Neural progenitor cell (in vitro differentiated cells): ENCODE results near the gene GFM2.

ENCODE experiments used
- EZH2 ChIP-seq: fragments of 200-600 bp; sonication (generic); IDR thresholded peaks from 2 replicates; pipeline ENCODE4 v1.6.1; 2017; ENCODE audit warnings: antibody characterized with exemption, mild to moderate bottlenecking, moderate library complexity
- EZH2phosphoT487 ChIP-seq: fragments of 200-600 bp; sonication (generic); IDR thresholded peaks from 2 replicates; pipeline ENCODE4 v1.6.1; 2017; ENCODE audit warnings: antibody characterized with exemption
- TF ChIP-seq, protein P1 (sequence below): fragments of 200-600 bp; sonication (generic); IDR thresholded peaks from 2 replicates; pipeline ENCODE4 v1.5.1; 2017; ENCODE audit warnings: antibody characterized with exemption, mild to moderate bottlenecking

DNA sequence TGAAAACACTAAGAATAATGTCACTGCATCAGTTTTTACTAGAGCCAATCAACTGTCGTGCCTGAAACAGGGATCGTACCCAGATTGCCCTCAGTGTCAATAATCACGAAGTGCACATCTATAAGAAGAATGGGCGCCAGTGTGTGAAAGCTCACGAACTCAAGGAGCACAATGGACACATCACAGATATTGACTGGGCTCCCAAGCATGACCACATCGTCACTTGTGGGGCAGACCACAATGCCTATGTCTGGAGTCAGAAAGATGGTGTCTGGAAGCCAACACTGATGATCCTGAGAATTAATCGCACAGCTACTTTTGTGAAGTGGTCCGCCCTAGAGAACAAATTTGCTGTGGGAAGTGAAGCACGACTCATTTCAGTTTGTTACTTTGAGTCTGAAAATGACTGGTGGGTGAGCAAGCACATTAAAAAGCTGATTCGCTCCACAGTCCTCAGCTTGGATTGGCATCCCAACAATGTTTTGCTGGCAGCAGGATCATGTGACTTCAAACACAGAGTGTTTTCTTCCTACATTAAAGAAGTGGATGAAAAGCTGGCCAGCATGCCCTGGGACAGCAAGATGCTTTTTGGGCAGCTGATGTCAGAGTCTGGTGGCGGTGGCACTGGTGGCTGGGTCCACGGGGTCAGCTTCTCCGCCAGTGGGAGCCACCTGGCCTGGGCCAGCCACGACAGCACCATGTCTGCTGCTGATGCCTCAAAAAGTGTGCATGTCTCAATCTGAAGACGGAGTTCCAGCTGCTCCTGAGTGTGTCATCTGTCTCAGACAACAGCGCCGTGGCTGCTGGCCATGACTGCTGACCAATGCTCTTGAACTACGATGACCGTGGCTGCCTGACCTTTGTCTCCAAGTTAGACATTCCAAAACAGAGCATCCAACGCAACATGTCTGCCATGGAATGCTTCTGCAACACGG, 32.3 kb upstream of the GFM2 start:
- TF ChIP-seq EZH2phosphoT487 = no peak
- TF ChIP-seq, protein P1, sequence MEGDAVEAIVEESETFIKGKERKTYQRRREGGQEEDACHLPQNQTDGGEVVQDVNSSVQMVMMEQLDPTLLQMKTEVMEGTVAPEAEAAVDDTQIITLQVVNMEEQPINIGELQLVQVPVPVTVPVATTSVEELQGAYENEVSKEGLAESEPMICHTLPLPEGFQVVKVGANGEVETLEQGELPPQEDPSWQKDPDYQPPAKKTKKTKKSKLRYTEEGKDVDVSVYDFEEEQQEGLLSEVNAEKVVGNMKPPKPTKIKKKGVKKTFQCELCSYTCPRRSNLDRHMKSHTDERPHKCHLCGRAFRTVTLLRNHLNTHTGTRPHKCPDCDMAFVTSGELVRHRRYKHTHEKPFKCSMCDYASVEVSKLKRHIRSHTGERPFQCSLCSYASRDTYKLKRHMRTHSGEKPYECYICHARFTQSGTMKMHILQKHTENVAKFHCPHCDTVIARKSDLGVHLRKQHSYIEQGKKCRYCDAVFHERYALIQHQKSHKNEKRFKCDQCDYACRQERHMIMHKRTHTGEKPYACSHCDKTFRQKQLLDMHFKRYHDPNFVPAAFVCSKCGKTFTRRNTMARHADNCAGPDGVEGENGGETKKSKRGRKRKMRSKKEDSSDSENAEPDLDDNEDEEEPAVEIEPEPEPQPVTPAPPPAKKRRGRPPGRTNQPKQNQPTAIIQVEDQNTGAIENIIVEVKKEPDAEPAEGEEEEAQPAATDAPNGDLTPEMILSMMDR = no peak
- TF ChIP-seq EZH2 = no peak
